SU-DHL-6 (cell line): Measurements from ENCODE around the gene MRM2.

Experiments
- H2AFZ ChIP-seq: fragments of 200-600 bp; sonication (generic); 2 replicates; pipeline ENCODE4 v1.6.1; 2014; ENCODE audit warnings: low read depth, mild to moderate bottlenecking, moderate library complexity, mixed read lengths, antibody characterized with exemption, low read length; ENCODE audit not compliant: severe bottlenecking
- H3F3A ChIP-seq: fragments of 200-600 bp; shearing (Covaris generic); 2 replicates; pipeline ENCODE4 v1.6.0; 2016; ENCODE audit warnings: antibody characterized with exemption, mild to moderate bottlenecking; ENCODE audit not compliant: insufficient read depth
- H3K27ac ChIP-seq: fragments of 200-600 bp; sonication (generic); 2 replicates; pipeline ENCODE4 v1.5.1; 2016; ENCODE audit warnings: low read depth, mild to moderate bottlenecking, low read length, moderate library complexity, mixed read lengths
- H3K27me3 ChIP-seq: fragments of 200-600 bp; sonication (generic), shearing (Covaris generic); 2 replicates; pipeline ENCODE4 v1.6.0; 2014; ENCODE audit warnings: mild to moderate bottlenecking, low read length
- H3K36me3 ChIP-seq: fragments of 200-600 bp; sonication (generic); 2 replicates; pipeline ENCODE4 v1.6.1; 2014; ENCODE audit warnings: mild to moderate bottlenecking, low read length, mixed read lengths
- H3K4me2 ChIP-seq: fragments of 300-600, 200-600 bp; shearing (Covaris generic), sonication (generic); 2 replicates; pipeline ENCODE4 v1.6.0; 2014; ENCODE audit warnings: low read length, low read depth, mild to moderate bottlenecking; ENCODE audit not compliant: poor library complexity, severe bottlenecking
- H3K4me3 ChIP-seq: fragments of 200-600 bp; sonication (generic); 2 replicates; pipeline ENCODE4 v1.5.1; 2014; ENCODE audit warnings: antibody characterized with exemption, low read length, mild to moderate bottlenecking, mixed read lengths; ENCODE audit not compliant: insufficient read depth, poor library complexity, severe bottlenecking
- H3K79me2 ChIP-seq: fragments of 200-600 bp; sonication (generic); 2 replicates; pipeline ENCODE4 v1.6.1; 2014; ENCODE audit warnings: mild to moderate bottlenecking, low read length, moderate library complexity; ENCODE audit not compliant: insufficient read depth
- H3K9ac ChIP-seq: fragments of 200-600 bp; sonication (generic); 2 replicates; pipeline ENCODE4 v1.7.0; 2014; ENCODE audit warnings: mild to moderate bottlenecking, low read length
- H3K9me2 ChIP-seq: fragments of 200-600 bp; sonication (generic); replicated peaks from 2 replicates; pipeline ENCODE4 v1.6.1; 2014; ENCODE audit warnings: low read length; ENCODE audit not compliant: insufficient read depth
- H3K9me3 ChIP-seq: fragments of 200-600 bp; sonication (generic); 2 replicates; pipeline ENCODE4 v1.6.1; 2014; ENCODE audit warnings: low read length, mixed read lengths; ENCODE audit not compliant: insufficient read depth
- H4K20me1 ChIP-seq: fragments of 200-600 bp; sonication (generic); 2 replicates; pipeline ENCODE4 v1.6.1; 2014; ENCODE audit warnings: low read depth, mild to moderate bottlenecking, antibody characterized with exemption, low read length, moderate library complexity, mixed read lengths
- EZH2phosphoT487 ChIP-seq: fragments of 200-600 bp; sonication (generic), shearing (Covaris generic); conservative IDR thresholded peaks from 2 replicates; pipeline ENCODE4 v1.6.1; 2018; ENCODE audit warnings: mild to moderate bottlenecking, antibody characterized with exemption, low read length, moderate library complexity, mixed read lengths
- TF ChIP-seq, protein P1 (sequence below): fragments of 200-600 bp; sonication (generic); IDR thresholded peaks from one replicate; pipeline ENCODE4 v1.5.1; 2017; ENCODE audit warnings: antibody characterized with exemption, mild to moderate bottlenecking, low read length, moderate library complexity; ENCODE audit not compliant: insufficient read depth, poor library complexity, severe bottlenecking

Gene MRM2

DNA sequence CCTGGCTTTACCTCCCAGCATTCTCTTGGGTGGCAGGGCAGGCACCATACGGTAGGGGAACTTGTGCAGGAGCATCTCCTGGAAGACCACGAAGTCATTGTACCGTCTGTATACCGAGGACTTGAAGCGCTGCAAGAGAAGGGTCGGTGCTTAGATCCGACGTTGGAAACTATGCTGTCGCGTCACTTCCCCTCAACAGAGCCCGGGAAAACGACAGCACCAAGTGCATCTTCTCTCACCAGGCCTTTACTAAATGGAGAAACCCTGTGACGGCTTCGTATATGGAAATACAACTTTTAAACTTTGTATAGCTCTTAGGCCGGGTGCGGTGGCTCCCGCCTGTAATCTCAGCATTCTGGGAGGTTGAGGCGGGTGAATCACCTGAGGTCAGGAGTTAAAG is 33.1 kb upstream of the MRM2 start:
- H4K20me1 ChIP-seq = no peaks in the 10 kb centered on the region; the same call in 1 of the 2 replicates
- no peaks in the 10 kb centered on the region for H3K9me2 ChIP-seq
- no peaks in the 10 kb centered on the region for H3K27me3 ChIP-seq
- no peak overlapping the region for H3K4me2 ChIP-seq
- H3K9ac ChIP-seq = no peak overlapping the region
- H2AFZ ChIP-seq = no peak overlapping the region
- H3K36me3 ChIP-seq = no peaks in the 10 kb centered on the region
- no peaks in the 10 kb centered on the region for H3K9me3 ChIP-seq
- H3K79me2 ChIP-seq = peaks cover 10% of the 10 kb centered on the region
- no peak overlapping the region for H3K4me3 ChIP-seq
- peaks cover 2% of the 10 kb centered on the region; the same call in 1 of the 2 replicates for H3F3A ChIP-seq
- H3K27ac ChIP-seq = no peak overlapping the region
- no peak for TF ChIP-seq EZH2phosphoT487
- TF ChIP-seq, protein P1, sequence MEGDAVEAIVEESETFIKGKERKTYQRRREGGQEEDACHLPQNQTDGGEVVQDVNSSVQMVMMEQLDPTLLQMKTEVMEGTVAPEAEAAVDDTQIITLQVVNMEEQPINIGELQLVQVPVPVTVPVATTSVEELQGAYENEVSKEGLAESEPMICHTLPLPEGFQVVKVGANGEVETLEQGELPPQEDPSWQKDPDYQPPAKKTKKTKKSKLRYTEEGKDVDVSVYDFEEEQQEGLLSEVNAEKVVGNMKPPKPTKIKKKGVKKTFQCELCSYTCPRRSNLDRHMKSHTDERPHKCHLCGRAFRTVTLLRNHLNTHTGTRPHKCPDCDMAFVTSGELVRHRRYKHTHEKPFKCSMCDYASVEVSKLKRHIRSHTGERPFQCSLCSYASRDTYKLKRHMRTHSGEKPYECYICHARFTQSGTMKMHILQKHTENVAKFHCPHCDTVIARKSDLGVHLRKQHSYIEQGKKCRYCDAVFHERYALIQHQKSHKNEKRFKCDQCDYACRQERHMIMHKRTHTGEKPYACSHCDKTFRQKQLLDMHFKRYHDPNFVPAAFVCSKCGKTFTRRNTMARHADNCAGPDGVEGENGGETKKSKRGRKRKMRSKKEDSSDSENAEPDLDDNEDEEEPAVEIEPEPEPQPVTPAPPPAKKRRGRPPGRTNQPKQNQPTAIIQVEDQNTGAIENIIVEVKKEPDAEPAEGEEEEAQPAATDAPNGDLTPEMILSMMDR = no peak

DNA sequence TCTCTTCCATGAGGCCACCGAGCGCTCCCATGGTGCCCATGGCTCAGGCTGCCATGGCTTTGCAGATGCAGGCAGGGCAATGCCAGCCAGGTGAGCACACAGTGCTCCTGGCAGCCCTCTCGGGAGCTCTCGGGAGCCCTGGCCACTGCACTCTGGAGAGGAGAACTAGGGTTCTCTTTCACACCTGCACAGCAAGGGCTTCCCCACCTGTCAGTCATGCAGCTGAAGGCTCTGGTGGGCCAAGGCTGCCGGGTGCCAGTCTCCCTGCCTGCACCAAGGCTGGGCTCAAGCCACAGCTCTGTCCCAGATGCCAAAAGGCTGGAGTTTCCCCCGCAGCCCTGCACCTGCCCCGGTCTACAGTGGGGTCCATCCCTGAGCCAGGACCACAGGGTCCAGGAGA is 32.7 kb upstream of the MRM2 start:
- no peaks in the 10 kb centered on the region for H3K27me3 ChIP-seq
- H3K9me2 ChIP-seq = no peaks in the 10 kb centered on the region
- no peaks in the 10 kb centered on the region; the same call in 1 of the 2 replicates for H4K20me1 ChIP-seq
- no peak overlapping the region for H3K4me3 ChIP-seq
- H3K9ac ChIP-seq = no peak overlapping the region
- H2AFZ ChIP-seq = no peak overlapping the region
- no peaks in the 10 kb centered on the region for H3K9me3 ChIP-seq
- TF ChIP-seq EZH2phosphoT487 = no peak
- TF ChIP-seq, protein P1 = no peak
- H3K79me2 ChIP-seq = peaks cover 5% of the 10 kb centered on the region
- no peaks in the 10 kb centered on the region for H3K36me3 ChIP-seq
- no peak overlapping the region for H3K27ac ChIP-seq
- H3K4me2 ChIP-seq = no peak overlapping the region
- H3F3A ChIP-seq = no peaks in the 10 kb centered on the region

DNA sequence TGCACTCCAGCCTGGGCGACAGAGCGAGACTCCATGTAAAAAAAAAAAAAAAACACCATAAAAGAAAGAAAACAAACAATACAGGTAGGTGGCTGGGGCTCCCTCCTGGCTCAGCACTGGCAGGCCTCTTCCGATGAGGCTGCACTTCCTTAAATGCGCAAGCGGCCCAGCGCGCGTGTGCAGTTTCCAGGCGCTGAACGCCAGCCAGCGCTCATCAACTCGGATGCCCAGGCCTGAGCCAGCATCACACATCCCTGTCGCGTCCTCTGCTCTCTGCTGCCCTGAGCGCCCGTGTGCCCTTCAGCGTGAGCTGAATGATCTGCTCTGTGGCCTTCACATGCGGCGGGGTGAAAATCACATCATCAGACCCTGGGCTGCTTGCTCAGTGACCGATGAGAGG is 31.9 kb upstream of the MRM2 start:
- H3F3A ChIP-seq = no peaks in the 10 kb centered on the region
- no peaks in the 10 kb centered on the region; the same call in 1 of the 2 replicates for H4K20me1 ChIP-seq
- no peak overlapping the region for H2AFZ ChIP-seq
- no peak for TF ChIP-seq EZH2phosphoT487
- TF ChIP-seq, protein P1 = no peak
- H3K27me3 ChIP-seq = no peaks in the 10 kb centered on the region
- H3K9me3 ChIP-seq = no peaks in the 10 kb centered on the region
- H3K9me2 ChIP-seq = no peaks in the 10 kb centered on the region
- H3K9ac ChIP-seq = no peak overlapping the region
- H3K4me3 ChIP-seq = no peak overlapping the region
- no peak overlapping the region for H3K4me2 ChIP-seq
- no peaks in the 10 kb centered on the region for H3K79me2 ChIP-seq
- no peak overlapping the region for H3K27ac ChIP-seq
- H3K36me3 ChIP-seq = no peaks in the 10 kb centered on the region
